Hippocampal formation (tissue), 2 donors: ENCODE results near the gene ACAD11.

Experiments used
- DNase-seq, 2 donors: peaks; one replicate each; lab custom pipeline; 2025; lab: John Stamatoyannopoulos, UW

ACAD11 gene

DNA sequence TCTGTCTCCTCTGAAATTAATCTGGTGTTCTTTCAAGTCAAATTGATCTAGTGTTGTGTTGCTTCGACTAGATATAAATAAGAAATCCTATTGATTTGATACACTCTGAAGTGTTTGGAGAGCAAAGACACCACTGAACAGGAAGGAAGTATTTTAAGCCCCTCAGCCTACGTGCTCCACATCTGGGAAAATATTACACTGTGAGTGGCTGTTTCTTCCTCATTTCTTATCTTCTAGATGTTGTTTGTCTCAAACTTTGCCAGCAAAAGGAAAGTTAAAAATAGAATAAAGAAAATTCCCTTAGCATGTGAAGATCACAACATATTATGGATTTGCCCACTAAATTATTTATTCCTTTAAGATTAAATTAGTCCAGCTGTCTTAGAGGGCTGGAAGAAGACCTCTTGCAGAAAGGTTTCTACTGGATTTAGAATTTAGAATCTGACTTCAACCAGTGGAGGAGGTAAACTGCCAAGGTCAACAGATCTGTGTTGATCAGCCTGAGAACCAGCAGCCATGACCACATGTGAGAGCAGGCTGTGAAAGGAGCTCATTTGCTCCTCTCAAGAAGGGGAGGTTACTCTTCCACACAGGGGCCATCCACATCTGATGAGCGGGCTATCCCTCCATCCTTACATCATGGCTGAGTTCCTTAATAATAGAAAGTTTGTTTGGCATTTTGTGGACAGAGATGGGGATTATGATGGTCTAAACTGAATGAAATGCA is 108.9 kb downstream of the ACAD11 start:
- no peak for DNase-seq

DNA sequence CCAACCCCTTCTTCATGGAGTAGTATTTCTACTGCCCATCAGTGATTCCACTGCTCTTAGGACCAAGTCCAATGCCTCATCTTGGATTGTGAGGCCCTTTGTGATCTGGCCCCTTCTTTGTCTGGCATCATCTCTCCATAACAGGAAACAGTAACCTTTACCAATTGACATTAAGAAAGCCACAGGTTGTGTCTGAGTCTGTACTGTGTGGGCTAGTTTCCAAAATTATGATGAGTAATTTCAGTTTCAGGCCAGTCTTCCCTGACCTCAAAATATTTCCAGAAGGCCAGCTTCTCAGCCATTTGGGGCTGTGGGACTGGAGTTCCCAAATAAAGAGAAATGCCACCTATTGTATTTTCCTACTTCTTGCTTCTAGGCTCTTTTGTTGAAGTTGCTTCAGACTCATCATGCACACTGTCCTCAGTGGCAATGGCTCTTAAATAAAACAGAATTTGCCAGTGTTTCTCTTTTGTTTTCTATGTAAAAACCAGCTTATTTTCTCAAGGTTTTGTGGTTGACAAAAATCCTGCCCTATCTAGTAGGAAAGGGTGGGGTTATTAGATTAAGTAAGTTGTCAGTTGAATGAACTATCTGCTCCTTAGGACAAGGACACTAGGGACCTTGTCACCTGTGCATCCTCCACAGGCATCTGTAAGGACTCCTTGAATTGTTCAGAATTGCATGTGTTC is 109.6 kb downstream of the ACAD11 start:
- no peak for DNase-seq

DNA sequence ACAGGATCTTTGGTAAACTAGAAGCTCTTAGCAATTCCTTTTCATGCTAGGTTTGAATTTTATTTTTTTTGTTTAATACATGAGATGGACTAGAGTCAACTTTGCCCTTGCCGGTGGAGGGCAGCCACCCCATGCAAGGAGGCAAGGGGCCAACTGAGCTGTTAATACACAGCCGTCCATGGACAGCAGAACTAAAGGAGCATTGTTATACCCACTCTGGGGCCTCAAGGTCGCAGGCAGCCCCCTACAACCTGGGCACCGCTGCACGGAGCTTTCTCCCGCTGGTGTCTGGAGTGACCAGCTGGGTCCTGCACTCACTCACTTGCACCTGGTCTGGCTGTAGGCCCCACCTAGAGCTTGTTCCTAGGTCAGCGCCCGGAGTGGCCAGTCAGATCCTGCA is 110.4 kb downstream of the ACAD11 start:
- no peak for DNase-seq

DNA sequence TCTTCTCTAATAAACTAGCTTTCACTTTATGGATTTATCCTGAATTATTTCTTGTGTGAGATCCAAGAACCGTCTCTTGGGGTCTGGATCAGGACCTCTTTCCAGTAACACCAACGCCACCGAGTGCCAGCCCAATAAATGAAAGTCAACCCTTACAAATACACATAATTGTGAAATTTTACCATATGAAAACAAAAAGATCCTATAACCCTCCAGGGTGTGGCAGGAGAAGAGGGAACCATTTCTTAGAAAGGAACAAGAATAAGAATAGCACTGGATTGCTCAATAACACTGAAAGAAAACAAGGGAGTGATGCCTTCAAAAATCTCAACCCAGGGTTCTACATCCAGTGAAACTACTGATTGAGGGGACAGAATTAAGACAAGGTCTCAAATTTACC is 114.1 kb downstream of the ACAD11 start:
- DNase-seq: no peak

DNA sequence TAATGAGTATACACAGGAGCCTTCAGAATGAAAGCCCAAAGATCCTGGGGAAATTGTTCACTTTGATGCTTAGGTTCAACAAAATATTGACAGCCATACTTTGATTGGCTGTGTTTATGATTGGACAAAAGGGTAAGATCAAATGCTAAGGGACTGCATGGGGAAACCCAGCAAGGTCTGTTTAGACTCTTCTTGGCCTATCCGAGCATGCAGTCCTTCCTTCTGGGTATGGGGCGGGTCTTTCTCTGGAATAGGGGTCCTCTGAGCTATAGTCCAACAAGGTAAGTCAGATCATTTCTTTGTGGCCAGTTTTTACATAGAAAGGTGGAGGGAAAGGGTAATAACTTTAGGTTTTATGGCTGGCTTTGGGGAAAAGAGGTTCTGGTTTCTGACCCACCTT is 115.5 kb downstream of the ACAD11 start:
- no peak for DNase-seq

DNA sequence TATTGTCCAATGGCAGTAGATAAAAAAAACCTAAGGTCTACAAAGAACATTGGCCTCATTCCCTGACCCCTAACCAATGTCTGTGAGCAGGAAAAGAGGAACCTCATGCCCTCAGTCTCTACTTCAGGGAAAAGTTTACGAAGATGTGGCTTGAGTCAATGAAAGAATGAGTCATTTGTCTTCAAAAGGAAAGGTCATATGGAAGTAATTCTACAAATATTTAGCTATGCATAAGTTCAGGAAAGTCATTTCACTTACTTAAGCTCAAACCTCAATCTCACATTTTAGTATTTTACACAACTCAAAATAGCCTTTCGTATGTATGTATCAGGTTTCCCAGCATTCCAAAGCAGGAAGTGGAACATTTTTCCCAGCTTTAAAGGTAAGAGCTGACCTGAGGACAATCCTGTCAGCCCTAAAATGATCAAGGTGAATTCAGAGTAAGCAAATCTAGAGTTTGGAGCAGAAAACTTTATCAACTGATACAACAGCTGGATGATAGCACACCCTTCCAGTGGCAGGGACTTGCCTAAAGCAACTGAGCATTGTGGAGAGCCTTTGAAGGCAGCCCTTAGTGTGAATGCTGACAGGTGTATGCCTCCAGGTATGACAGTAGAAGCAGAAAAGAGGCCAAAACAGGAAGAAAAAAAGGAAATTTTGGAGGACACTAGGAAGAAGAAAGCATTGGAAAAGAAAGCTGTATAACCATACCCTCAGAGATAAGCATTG is 116.4 kb downstream of the ACAD11 start:
- no peak for DNase-seq

DNA sequence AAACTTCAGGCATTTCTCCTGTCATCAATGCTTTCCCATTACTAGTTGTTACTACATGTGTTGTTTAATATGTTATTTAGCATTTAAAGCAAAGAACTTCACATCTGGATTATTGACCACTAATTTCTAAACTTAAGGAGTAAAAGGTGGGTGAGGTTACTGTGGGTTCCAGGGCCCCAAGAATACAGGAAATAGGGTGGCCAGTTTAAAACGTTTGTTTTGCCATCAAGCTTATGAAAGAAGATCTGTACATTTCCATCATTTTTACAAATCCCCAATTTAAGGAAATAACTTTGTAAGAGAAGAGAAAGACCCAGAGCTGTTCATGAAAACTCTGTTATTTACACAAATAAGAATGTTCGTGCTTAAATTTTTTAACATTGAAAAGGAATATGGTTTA is 117.0 kb downstream of the ACAD11 start:
- DNase-seq: no peak

DNA sequence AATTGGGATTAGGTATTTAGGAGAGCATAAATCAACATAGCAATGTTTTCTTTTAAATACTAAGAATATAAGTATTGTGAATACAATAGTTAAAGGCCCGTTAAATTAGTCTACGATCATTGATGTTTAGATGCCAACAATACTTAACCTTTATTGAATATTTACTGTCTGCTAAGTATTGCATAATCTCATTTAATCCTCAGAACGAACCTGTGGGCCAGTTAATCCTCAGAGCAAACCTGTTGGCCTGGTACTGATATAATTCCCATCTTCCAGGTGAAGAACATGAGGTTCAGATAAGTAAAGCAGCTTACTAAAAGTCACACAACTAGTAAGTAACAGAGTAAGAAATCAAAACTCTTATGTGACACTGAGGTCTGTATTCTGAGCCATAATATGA is 119.9 kb downstream of the ACAD11 start:
- no peak for DNase-seq

DNA sequence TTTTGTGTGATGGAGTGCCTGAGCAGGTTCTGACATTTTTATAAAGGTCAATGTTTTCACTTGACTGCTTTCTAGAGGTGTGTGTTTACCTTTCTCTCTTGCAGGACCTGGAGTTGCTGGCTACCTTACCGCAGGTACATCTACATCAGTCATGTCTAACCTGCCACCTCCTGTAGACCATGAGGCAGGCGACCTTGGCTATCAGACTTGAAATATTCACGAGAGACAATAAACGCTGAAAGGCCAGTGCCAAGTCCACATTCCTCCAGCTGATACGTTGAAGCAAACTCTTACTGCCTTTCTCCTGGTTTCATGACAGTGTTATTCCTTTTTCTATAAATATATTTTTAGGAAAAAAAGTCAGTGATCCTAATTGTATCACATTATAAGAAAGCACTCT is 121.5 kb downstream of the ACAD11 start:
- DNase-seq: no peak

DNA sequence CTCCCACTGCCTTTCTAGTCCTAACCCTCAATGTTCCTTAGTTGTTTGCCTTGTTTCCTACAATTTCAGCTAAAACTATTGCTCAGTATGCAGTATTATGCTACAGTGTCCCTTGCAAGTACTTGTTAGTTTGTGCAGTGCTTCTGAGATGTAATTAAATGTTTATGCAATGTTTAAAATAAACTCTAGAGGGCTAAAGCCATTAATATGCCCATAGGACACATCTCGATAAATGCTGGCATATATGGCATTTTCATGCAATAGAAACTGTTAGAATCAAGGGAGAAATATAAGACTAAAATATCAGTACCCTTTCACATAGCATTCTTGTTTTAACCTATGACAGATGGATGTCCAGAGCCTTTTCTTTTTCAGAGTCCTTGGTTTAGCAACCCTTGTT is 122.3 kb downstream of the ACAD11 start:
- no peak for DNase-seq

DNA sequence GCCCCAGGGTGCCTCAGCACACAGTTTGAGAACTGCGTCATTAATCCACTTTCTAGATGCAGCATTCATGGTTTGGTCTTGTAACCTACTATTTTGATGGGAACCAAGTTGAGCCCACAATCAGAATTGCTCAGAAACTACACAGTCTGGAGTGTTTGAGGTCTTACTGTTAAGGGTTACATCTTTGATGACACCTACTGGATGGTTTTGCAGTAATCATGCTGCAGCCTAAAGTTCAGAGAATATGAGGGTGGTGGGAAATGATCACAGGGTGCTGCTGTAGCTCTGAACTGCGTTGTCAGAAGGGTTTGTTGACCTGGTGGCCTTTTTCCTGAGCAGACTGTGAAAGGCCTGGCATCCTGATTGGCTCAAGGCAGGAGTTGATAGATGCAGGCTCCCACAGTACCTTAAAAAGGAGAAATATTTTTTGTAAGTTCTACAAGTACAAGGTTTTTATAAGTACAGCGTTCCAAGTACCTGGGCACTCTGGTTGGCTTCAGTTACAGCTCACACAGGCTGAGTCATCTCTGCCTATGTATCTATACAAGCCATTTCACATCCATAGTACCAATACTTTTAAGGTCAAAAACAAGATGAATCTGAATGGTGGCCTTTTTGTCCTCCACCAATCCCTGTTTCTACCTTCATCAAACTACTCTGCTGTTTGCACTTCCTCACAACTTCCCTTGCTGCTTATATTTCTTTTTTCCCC is 123.0 kb downstream of the ACAD11 start:
- DNase-seq: no peak

DNA sequence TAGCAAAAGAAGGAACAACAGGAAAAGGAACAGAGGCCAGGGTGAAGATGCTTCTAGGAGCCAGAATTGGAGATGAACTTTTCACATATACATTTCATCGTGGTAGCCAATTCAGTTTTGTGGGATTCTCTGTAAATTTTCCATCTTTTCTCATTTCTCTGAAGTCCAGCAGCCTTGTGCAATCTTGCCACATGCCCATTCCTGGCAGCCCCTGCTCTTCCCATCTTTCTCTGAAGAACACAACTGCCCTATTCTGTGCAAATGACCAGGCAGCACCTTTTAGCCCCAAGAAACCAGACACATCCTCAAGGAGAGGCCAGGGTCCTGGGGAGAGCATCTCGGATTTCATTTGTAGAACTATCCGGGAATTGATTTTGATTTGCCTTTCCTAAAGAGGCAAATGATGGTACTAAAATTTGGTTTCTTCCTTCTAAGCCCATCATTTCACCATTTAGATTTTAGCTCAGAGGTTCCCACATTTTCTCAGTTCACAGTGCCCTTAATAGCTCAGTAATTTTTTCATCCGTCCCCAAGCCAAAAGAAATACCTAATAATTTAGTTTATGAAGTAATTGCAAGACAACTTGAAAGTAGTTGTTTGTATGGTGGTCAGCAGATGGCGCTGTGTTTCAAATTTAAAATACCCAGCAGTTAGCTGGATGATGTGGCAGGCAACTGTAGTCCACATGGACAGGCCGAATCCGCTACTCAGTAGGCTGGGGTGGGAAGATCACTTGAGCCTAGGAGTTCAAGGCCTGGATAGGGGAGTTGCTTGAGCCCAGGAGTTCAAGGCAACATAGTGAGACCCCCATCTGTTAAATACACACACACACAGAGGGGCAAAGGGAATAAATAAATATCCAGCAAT is 123.8 kb downstream of the ACAD11 start:
- DNase-seq: peak; percentile 44 to 45

DNA sequence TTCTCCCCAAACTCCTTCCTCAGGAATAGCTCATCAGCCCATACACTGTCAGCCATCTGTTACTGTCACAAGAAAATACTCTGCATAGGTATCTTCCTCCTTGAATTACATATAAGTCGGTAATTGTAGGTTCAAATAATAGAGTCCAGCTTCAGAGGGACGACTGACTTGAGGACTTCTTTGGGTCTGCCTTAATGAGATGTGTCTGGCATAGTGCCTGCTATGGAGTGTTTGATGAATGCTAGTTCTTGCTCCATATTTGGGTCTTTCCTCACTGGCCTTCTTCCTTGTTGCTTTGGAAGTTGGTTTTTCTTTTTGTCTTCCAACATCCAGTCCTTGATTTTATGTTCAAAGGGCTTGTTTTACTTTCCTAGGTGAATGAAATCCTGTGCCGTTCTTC is 129.0 kb downstream of the ACAD11 start:
- no peak for DNase-seq

DNA sequence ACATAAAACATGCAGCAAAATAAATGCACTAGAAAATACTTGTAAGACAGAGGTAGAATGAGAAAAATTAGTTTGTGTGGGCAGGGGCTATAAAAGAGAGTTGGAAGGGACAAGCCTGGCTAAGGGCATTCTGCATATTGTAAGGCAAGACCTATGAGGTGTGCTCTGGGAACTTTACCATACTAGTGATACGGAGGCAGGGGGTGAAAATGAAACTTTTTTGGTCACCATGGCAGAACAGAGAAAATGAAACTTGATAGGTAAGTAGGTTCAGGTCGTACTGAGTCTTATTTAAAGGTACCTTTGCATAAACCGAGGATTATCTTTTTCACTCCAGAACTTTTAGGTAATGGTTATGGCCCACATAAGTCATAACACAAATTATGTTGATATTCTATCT is 137.3 kb downstream of the ACAD11 start:
- no peak for DNase-seq

DNA sequence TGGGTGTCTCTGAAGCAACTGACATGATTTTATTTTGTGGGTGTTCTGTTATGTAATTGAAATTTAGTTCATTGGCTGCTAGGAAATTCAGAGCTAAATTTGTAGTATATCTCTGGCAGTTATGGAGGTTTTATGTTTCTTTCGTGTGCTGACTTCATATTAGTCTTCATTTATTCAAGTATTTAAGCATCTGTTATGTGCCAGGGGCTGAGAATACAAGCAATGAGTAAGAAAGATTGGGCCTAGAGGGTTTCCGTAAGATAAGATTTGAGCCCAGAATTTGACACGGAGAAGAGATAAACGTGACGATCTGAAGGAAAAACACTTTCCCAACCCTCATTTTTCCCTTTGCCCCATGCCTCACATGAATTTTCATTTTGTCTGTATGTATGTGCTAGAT is 137.7 kb downstream of the ACAD11 start:
- DNase-seq: no peak

DNA sequence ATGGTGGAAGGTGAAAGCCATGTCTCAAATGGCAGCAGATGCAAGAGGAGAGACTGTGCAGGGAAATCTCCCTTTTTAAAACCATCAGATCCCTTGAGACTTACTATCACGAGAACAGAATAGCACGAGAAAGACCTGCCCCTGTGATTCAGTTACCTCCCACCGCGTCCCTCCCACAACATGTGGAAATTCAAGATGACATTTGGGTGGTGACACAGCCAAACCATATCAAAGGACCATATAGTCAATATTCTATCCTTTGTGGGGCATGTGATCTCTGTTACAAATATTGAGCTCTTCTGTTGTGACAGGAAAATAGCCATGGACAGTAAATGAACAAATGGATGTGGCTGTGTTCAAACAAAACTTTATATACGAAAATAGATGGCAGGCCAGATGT is 139.7 kb downstream of the ACAD11 start:
- no peak for DNase-seq

DNA sequence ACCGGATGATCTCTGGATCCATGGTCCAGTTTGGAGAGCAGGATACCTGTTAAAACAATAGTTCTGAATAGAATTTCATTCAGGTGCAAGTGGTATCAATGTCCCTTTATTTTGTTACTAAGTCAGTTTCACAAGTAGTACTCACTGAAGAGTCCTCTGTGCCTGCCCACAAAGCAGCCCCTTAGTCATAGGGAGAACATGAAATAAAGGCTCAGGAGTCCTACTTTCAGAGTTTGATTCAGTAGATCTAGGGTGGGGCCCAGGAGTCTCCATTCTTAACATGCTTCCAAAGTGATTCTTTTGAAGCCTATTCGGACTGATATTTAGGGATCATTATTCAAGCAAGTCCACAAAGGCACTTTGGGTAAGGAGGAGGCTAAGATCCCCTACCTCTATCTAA is 142.3 kb downstream of the ACAD11 start:
- no peak for DNase-seq

DNA sequence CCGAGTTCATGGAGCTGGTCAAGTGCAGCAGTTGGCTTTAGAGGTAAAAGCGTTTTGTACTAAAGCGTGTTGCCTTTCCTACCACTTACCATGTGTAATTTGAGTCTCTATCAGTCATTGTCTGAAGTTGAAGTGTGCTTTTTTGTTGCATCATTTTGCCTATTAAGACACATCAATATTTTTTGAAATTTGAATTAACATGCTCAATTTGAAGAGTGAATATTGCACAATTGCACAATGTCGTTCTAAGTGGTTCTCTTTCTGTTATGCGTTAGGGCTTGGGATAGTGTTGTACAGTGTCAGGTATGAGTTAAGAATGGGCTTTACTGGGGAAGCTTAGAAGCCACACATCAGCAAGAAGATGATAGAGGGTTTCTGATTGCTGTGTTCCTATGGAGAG is 146.6 kb downstream of the ACAD11 start:
- no peak for DNase-seq

DNA sequence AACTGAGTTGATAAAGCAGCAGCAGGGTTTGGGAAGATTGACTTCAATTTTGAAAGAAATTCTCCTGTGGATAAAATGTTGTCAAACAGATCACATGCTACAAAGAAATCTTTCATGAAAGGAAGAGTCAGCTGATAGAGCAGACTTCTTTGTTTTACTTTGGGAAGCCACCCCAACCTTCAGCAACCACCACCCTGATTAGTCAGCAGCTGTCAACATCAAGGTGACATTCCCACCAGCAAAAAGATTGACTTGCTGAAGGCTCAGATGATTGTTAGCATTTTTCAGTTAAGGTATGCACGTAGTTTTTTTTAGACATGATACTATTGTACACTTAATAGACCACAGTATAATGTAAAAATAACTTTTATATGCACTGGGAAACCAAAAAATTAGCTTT is 150.1 kb downstream of the ACAD11 start:
- DNase-seq: no peak

DNA sequence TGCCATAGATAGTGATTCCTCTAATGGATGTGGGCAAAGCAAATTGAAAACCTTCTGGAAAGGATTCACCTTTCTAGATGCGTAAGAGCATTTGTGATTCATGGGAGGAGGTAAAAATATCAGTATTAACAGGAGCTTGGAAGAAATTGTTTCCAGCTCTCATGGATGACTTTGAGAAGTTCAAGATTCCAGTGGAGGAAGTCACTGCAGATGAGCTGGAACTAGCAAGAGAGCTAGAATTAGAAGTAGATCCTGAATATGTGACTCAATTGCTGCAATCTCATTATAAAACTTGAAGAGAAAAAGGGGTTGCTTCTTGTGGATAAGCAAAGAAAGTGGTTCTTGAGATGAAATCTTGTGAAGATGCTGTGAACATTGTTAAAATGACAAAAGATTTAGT is 150.5 kb downstream of the ACAD11 start:
- DNase-seq: no peak
